ENCODE measurements around the gene FOXO3.

Gene FOXO3

GRCh38 chr6:108716801-108717791, 156.4 kb downstream of the FOXO3 start:
- no peak for DNase-seq

- no peak for DNase-seq
These were observed 158.8 kb downstream of the FOXO3 start for GRCh38 chr6:108719477-108719876.

- DNase-seq: no peak
These were observed 160.1 kb downstream of the FOXO3 start for GRCh38 chr6:108720827-108721226.

GRCh38 chr6:108721286-108721685, 160.6 kb downstream of the FOXO3 start:
- DNase-seq: no peak

GRCh38 chr6:108723594-108723993, 162.9 kb downstream of the FOXO3 start:
- DNase-seq: no peak

- DNase-seq: no peak
These were observed 166.1 kb downstream of the FOXO3 start for GRCh38 chr6:108726726-108727339.

GRCh38 chr6:108727966-108728730, 167.4 kb downstream of the FOXO3 start:
- DNase-seq: no peak

- no peak for DNase-seq
These were observed 168.1 kb downstream of the FOXO3 start for GRCh38 chr6:108728826-108729225.

GRCh38 chr6:108730635-108731515, 170.2 kb downstream of the FOXO3 start:
- no peak for DNase-seq

GRCh38 chr6:108732091-108732870, 171.6 kb downstream of the FOXO3 start:
- no peak for DNase-seq

GRCh38 chr6:108733051-108733450, 172.3 kb downstream of the FOXO3 start:
- DNase-seq: no peak

GRCh38 chr6:108733706-108734265, 173.1 kb downstream of the FOXO3 start:
- DNase-seq: no peak
